Activated CD8-positive, alpha-beta T cell treated with anti-CD3 and anti-CD28 coated beads, Interleukin-2, amount 10 ng/mL, durations not matched to agents 7 days and 5 days (primary cell): ENCODE results near the gene ALK. TPM values are rescaled to one million over a fixed set of nuclear protein-coding genes. Genes with fewer than 3 reads are reported as not detected.
A peak's percentile ranks its signal among the peaks of the same experiment; 100 is the strongest.
"Not testable (repeated sequence)": the region's sequence is repeated elsewhere in the genome, so short reads cannot be mapped to it uniquely, and the experiment has no call there.

Experiments used
- ATAC-seq: fragments of 150-1000 bp; cut with Tn5 transposase; one replicate; pipeline ENCODE4 v1.10.0; 2021; ENCODE audit warnings: moderate library complexity
- CTCF ChIA-PET: fragments of 350-600 bp; sonication (Branson Sonifier 250); formaldehyde crosslinking; loops from one replicate; lab custom pipeline; 2021; ENCODE audit warnings: antibody characterized with exemption; lab: Charles Lee
- POLR2A ChIA-PET: fragments of 350-600 bp; sonication (Branson Sonifier 250); formaldehyde crosslinking; loops from one replicate; lab custom pipeline; 2021; ENCODE audit warnings: antibody characterized with exemption; lab: Charles Lee
- DNase-seq: peaks from one replicate; pipeline ENCODE4 v3.0.0-alpha.2; 2020
- H3K27ac Mint-ChIP-seq: one replicate; pipeline ENCODE4 v1.8.0; 2021; ENCODE audit warnings: mild to moderate bottlenecking, mixed read lengths
- H3K27me3 Mint-ChIP-seq: one replicate; pipeline ENCODE4 v1.8.0; 2021; ENCODE audit warnings: low read depth, mixed read lengths
- H3K36me3 Mint-ChIP-seq: one replicate; pipeline ENCODE4 v1.8.0; 2021; ENCODE audit warnings: low read depth, mixed read lengths
- H3K4me1 Mint-ChIP-seq: one replicate; pipeline ENCODE4 v1.8.0; 2021; ENCODE audit warnings: low read depth, mixed read lengths
- H3K4me3 Mint-ChIP-seq: one replicate; pipeline ENCODE4 v1.8.0; 2021; ENCODE audit warnings: mild to moderate bottlenecking, mixed read lengths
- H3K9me3 Mint-ChIP-seq: one replicate; pipeline ENCODE4 v1.8.0; 2022; ENCODE audit warnings: mixed read lengths; ENCODE audit not compliant: insufficient read depth
- total RNA-seq, 2 experiments: library from RNA; stranded (reverse); gene quantifications; one replicate each; pipeline ENCODE4 v1.2.3, GENCODE V29; 2021

ALK gene
- total RNA-seq, 2 experiments from 2014 or later = not detected

DNA sequence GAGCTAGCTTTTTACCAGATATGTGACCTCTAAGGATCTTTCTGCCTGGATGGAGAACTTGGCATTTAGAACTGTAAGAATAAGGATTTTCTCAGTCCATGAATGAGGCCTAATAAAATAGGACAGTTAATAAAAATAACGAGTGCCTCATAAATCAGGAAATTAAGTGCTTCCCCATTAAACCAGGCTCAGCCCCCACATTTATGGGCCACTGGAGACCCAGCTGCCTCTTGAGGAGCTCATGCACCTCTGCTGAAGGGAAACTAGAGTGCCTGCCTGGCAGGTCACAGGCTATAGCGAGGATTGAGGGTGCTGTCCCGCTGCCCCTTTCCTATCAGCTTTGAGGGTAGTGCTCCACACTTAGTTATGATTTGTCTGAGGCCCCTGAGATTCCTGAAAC, 158.0 kb downstream of the ALK start:
- H3K9me3 Mint-ChIP-seq = no peaks in the 10 kb centered on the region
- ATAC-seq = no peak
- ChIA-PET CTCF (no interaction called here), POLR2A (no interaction called here)
- no peak overlapping the region for H3K27ac Mint-ChIP-seq
- peaks cover 4% of the 10 kb centered on the region for H3K27me3 Mint-ChIP-seq
- no peaks in the 10 kb centered on the region for H3K36me3 Mint-ChIP-seq
- no peaks in the 10 kb centered on the region for H3K4me1 Mint-ChIP-seq
- no peak for DNase-seq
- no peak overlapping the region for H3K4me3 Mint-ChIP-seq

DNA sequence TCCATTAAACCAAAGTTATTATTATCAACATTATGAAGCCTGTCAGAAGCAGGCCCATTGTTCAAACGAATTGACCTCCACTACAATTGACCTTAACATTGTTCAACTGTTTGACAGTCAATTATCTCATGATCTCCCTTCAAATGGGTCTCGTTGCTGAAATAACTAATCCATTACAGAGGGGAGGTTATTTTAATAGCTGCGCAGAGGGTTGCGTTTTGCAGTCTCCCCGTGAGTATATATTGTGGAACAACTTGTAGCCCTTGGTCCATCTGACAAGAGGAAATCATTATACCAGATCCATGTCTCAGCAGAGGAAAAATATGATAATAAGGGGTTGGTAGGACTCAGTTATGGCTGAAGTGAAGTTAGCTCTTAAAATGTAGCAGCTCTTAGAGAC, 159.1 kb downstream of the ALK start:
- Mint-ChIP-seq H3K27me3 (peaks cover 4% of the 10 kb centered on the region), H3K36me3 (no peaks in the 10 kb centered on the region), H3K9me3 (no peaks in the 10 kb centered on the region), H3K4me3 (no peak overlapping the region), H3K4me1 (no peaks in the 10 kb centered on the region), H3K27ac (no peak overlapping the region)
- no peak for DNase-seq
- POLR2A ChIA-PET = no interaction called here
- ATAC-seq = no peak
- CTCF ChIA-PET = no interaction called here

DNA sequence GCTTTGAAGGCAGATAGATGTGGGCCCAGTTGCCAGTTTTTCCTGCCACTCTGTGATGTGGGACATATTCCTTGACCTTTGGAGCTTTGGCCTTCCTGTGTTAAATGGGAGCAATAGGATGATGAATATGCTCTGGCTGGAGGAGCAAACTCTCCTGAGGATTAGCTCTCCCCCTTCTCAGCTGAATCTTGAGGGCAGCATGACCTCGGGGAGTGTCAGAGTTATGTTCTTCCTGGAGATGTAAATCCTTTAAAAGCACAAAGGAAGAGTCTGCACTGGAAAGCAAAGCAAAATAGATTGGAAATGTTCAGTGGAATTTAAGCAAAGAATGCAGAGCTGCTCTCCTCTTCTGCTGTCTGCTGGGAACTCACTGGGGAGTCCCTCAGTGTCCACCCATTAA, 160.1 kb downstream of the ALK start:
- Mint-ChIP-seq H3K9me3 (no peaks in the 10 kb centered on the region), H3K4me1 (no peaks in the 10 kb centered on the region), H3K27ac (no peak overlapping the region), H3K36me3 (no peaks in the 10 kb centered on the region), H3K4me3 (no peak overlapping the region), H3K27me3 (peaks cover 2% of the 10 kb centered on the region)
- no peak for ATAC-seq
- CTCF ChIA-PET = no interaction called here
- POLR2A ChIA-PET = no interaction called here
- DNase-seq = no peak

DNA sequence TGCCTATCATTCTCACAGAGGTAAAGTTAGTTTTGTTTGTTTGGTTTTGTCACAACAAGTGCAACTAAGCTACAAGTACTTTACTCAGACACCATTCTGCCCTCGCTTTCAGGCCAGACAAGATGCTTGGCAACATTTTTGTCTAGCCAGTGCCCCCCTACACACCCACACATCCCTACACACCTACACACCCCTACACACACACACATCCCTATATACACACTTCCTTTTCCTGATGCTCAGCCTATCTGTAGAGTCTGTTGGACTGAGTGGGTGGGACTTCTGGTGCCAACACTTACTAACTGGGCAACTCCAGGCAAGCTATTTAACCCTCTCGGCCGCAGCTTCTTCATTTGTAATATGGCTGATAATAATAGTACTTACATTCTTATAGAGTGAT, 161.4 kb downstream of the ALK start:
- ChIA-PET POLR2A (no interaction called here), CTCF (no interaction called here)
- Mint-ChIP-seq H3K27ac (no peak overlapping the region), H3K4me3 (no peak overlapping the region), H3K36me3 (no peaks in the 10 kb centered on the region), H3K4me1 (no peaks in the 10 kb centered on the region), H3K27me3 (no peaks in the 10 kb centered on the region), H3K9me3 (no peaks in the 10 kb centered on the region)
- no peak for DNase-seq
- ATAC-seq = no peak

DNA sequence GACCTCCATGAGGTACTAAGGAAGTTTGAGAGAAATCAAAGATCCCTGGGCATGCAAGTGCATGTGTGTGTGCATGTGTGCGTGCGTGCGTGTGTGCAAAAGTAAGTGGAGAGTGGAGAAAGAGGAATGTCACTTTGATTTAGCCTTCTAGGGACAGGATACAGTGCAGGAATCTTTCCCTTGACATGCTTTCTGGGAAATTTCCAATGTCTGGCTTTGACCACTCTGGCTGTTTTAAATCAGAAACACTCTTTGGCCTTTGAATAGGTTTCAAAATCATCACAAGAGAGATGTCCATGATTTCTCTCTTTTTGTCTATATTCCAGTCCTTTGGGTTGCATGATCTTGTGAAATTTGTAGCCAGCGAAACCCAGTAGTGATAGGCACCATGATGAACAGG, 162.0 kb downstream of the ALK start:
- DNase-seq (no peak), ATAC-seq (no peak)

DNA sequence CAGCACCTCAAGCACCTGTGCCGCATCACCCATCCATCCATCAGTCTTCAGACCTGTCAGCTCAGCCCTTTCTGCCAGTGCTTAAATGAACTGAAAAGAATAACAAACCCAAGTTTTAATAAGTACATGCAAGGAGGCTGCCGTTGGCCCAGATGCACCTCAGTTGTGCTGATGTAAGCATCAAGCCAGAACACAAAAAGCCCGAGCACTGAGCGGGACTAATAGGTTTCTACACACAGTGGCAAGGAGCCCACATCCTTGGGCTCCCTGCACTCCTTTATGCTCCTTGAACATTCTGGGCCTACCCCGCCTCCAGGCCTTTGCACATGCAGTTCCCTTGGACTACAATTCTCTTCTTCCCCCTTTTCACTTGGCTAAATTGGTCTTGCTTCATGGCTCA, 165.6 kb downstream of the ALK start:
- Mint-ChIP-seq H3K27me3 (no peaks in the 10 kb centered on the region), H3K27ac (no peak overlapping the region), H3K36me3 (no peaks in the 10 kb centered on the region), H3K4me3 (no peak overlapping the region), H3K9me3 (no peaks in the 10 kb centered on the region), H3K4me1 (no peaks in the 10 kb centered on the region)
- ATAC-seq = no peak
- CTCF ChIA-PET = no interaction called here
- no peak for DNase-seq
- POLR2A ChIA-PET = no interaction called here

More for the DNA sequence above, 162.0 kb downstream of the ALK start:
- CTCF ChIA-PET = no interaction called here
- H3K4me1 Mint-ChIP-seq = no peaks in the 10 kb centered on the region
- no peaks in the 10 kb centered on the region for H3K36me3 Mint-ChIP-seq
- H3K9me3 Mint-ChIP-seq = no peaks in the 10 kb centered on the region
- H3K27me3 Mint-ChIP-seq = no peaks in the 10 kb centered on the region
- POLR2A ChIA-PET = no interaction called here
- no peak overlapping the region for H3K4me3 Mint-ChIP-seq
- no peak overlapping the region for H3K27ac Mint-ChIP-seq

DNA sequence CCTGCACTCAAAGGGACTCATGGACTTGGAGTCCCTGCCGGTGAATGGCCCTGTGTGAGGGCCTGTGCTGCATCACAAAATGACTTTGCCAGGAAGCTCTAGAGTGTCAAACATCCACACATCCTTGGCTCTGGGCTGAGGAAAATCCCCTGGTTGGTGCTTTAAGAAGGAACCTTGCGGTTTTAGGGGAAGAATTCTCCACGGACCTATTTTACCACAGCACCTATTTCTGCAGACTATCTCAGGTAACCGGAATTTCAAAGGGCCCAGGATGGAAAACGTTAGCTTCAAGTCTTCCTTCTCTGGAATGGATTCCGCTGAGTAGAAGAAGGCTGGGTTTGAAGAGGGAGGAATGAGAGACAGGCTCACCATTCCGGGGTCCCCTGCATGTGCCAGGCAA, 166.2 kb downstream of the ALK start:
- Mint-ChIP-seq H3K36me3 (no peaks in the 10 kb centered on the region), H3K4me1 (no peaks in the 10 kb centered on the region), H3K9me3 (no peaks in the 10 kb centered on the region), H3K27ac (no peak overlapping the region), H3K27me3 (no peaks in the 10 kb centered on the region), H3K4me3 (no peak overlapping the region)
- DNase-seq = no peak
- POLR2A ChIA-PET = no interaction called here
- CTCF ChIA-PET = no interaction called here
- ATAC-seq = no peak

DNA sequence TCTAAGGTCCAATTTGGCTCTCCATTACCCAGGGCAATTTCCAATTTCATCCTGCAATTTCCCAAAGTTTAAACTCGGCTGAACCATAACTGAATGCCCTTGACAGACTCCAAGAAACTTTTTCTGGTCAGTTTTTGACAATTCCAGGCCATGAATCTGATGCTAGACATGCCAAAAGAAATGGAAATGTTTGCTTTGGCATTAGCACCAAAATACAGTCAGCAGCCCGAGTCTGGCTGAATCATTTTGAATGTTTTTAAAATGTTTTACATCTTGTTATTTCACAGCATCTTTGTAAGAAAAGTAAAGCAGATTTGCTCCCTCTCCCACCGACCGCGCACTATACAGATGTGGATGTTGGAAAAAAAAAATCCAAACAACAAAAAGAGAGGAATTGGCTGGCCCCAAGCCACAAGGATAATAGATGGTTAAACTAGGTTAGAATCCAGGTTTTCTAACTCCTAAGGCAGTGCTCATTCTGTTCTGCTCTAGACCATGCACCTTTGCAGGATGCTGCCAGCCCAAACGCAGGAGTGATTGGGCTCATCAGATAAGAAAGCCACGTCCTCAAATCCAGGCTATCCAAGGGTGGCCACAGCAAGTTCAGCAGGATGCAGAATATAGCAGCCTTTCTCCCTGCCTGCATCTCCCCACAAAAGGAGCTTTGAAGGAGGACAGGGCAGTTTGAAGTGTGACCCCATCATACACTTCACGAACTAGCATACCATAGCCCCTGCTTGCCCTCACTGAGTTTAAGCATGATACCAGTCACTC, 167.5 kb downstream of the ALK start:
- POLR2A ChIA-PET = no interaction called here
- Mint-ChIP-seq H3K36me3 (no peaks in the 10 kb centered on the region), H3K4me1 (peaks cover 4% of the 10 kb centered on the region), H3K27ac (no peak overlapping the region), H3K27me3 (no peaks in the 10 kb centered on the region), H3K9me3 (no peaks in the 10 kb centered on the region), H3K4me3 (no peak overlapping the region)
- no peak for DNase-seq
- CTCF ChIA-PET = no interaction called here
- ATAC-seq = no peak

DNA sequence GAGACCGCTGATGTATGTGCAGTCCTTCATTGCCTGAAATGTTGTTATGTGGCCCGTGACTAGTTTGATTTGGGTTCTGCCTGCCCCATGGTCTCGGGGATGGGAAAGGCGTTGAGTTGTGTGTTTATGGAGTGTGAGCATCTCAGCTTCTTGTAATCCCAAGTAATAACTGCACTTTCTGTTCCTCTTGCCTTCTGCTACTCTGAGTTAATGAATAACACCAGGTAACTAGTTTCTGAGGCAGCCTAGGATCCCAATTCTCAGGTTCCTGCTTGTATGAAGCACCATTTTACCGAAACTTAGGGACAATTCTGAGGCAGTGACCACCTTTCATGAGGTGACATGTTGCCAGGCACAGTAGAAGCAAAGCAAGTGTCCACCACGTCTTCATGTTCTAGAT, 170.0 kb downstream of the ALK start:
- ChIA-PET CTCF (no interaction called here), POLR2A (no interaction called here)
- Mint-ChIP-seq H3K9me3 (no peaks in the 10 kb centered on the region), H3K4me1 (peaks cover 5% of the 10 kb centered on the region), H3K27ac (no peak overlapping the region), H3K27me3 (no peaks in the 10 kb centered on the region), H3K36me3 (no peaks in the 10 kb centered on the region), H3K4me3 (no peak overlapping the region)
- DNase-seq = no peak
- no peak for ATAC-seq

DNA sequence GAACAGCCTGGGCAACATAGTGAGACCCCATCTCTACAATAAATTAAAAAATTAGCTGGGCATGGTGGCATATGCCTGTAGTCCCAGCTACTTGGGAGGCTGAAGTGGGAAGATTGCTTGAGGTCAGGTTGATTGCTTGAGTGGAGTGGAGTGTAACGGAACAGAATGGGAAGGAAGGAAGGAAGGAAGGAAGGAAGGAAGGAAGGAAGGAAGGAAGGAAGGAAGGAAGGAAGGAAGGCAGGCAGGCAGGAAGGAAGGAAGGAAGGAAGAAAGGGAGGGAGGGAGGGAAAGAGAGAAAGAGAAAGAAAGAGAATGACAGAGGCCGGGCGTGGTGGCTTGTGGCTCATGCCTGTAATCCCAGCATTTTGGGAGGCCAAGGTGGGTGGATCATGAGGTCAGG, 170.9 kb downstream of the ALK start:
- H3K4me1 Mint-ChIP-seq, H3K27ac Mint-ChIP-seq, ATAC-seq, H3K36me3 Mint-ChIP-seq, H3K4me3 Mint-ChIP-seq, CTCF ChIA-PET, H3K9me3 Mint-ChIP-seq, POLR2A ChIA-PET, H3K27me3 Mint-ChIP-seq, DNase-seq: not testable (repeated sequence)

DNA sequence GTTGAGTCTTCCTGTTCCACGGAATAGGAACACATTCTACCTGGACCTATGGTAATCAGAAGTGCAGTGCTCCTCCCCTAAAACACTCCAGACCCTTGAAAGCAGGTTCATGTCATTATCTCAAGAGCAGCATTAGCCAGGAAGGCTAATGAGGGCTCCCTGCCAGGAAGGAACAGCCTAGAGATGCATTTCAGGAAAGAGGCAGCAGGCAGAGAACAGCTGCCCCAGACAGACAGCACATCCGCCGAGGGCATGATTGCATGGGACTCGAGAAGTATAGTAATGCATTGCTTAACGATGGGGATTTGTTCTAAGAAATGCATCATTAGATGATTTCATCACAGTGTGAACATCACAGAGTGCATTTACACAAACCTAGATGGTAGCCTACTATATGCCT, 171.5 kb downstream of the ALK start:
- CTCF ChIA-PET = no interaction called here
- no peak for DNase-seq
- H3K27ac Mint-ChIP-seq = no peak overlapping the region
- ATAC-seq = no peak
- H3K36me3 Mint-ChIP-seq = no peaks in the 10 kb centered on the region
- no peak overlapping the region for H3K4me3 Mint-ChIP-seq
- H3K27me3 Mint-ChIP-seq = no peaks in the 10 kb centered on the region
- peaks cover 5% of the 10 kb centered on the region for H3K4me1 Mint-ChIP-seq
- H3K9me3 Mint-ChIP-seq = no peaks in the 10 kb centered on the region
- POLR2A ChIA-PET = no interaction called here

DNA sequence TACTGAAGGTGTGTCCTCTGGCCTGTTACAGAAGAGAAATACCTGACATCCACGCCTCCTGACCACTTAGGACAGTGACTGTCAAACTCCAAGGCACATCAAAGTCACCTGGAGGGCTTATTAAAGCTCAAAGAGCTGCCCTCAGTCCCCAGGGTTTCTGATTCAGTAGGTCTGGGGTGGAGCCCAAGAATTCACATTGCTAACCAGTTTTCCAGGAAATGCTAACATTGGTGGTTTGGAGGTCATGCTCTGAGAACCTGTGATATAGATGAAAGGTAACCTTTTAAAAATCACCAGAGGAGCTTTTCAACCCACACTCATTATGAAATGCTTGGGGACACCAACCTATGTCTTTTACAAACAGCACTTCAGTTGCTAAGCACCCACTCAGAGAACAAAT, 172.3 kb downstream of the ALK start:
- Mint-ChIP-seq H3K4me3 (no peak overlapping the region), H3K4me1 (peaks cover 5% of the 10 kb centered on the region), H3K27ac (no peak overlapping the region), H3K27me3 (no peaks in the 10 kb centered on the region), H3K9me3 (no peaks in the 10 kb centered on the region), H3K36me3 (no peaks in the 10 kb centered on the region)
- ATAC-seq = peak; percentile 39
- CTCF ChIA-PET = no interaction called here
- no peak for DNase-seq
- POLR2A ChIA-PET = no interaction called here
